Endothelial cell of hepatic sinusoid (primary cell): ENCODE results near the gene CDKN2B.
"Not testable (repeated sequence)": the region's sequence is repeated elsewhere in the genome, so short reads cannot be mapped to it uniquely, and the experiment has no call there.

Experiments
- in situ Hi-C: cut with HindIII; loops from 2 replicates; pipeline ENCODE4 v1.10.0; 2017; ENCODE audit warnings: low sequenced_read_pairs

Gene CDKN2B

GRCh38 chr9:21970800-21971640, 38.1 kb downstream of the CDKN2B start:
- in situ Hi-C loops, result no loop called here

GRCh38 chr9:21969951-21970799, 38.9 kb downstream of the CDKN2B start:
- in situ Hi-C loops, result no loop called here

- in situ Hi-C loops, result no loop called here
Observed at GRCh38 chr9:21969011-21969940, 39.8 kb downstream of the CDKN2B start.

- in situ Hi-C loops, result no loop called here
Observed at GRCh38 chr9:21968331-21969010, 40.6 kb downstream of the CDKN2B start.

GRCh38 chr9:21967702-21968101, 41.4 kb downstream of the CDKN2B start:
- in situ Hi-C loops, result no loop called here

- in situ Hi-C loops, result no loop called here
Observed at GRCh38 chr9:21967169-21967568, 41.9 kb downstream of the CDKN2B start.

GRCh38 chr9:21966140-21966851, 42.8 kb downstream of the CDKN2B start:
- in situ Hi-C loops, result no loop called here

- in situ Hi-C loops, result no loop called here
Observed at GRCh38 chr9:21965401-21965951, 43.6 kb downstream of the CDKN2B start.

- in situ Hi-C loops, result loop anchor here (5.0 kb wide), 1 partner anchor 38 kb away; no protein-coding TSS in a partner anchor
Observed at GRCh38 chr9:21964925-21965385, 44.1 kb downstream of the CDKN2B start.

- in situ Hi-C loops, result loop anchor here (5.0 kb wide), 1 partner anchor 34 kb away; no protein-coding TSS in a partner anchor
Observed at GRCh38 chr9:21961569-21961968, 47.5 kb downstream of the CDKN2B start.

- in situ Hi-C loops, result not testable (repeated sequence)
Observed at GRCh38 chr9:21959268-21959667, 49.8 kb downstream of the CDKN2B start.

GRCh38 chr9:21958833-21959232, 50.3 kb downstream of the CDKN2B start:
- in situ Hi-C loops, result no loop called here
